ENCODE measurements around the gene SLC39A3. TPM values are rescaled to one million over a fixed set of nuclear protein-coding genes. Genes with fewer than 3 reads are reported as not detected.

Gene SLC39A3
- total and polyA plus RNA-seq, 7 donors, result 16.9 to 70.1 (median 26.8) TPM

DNA sequence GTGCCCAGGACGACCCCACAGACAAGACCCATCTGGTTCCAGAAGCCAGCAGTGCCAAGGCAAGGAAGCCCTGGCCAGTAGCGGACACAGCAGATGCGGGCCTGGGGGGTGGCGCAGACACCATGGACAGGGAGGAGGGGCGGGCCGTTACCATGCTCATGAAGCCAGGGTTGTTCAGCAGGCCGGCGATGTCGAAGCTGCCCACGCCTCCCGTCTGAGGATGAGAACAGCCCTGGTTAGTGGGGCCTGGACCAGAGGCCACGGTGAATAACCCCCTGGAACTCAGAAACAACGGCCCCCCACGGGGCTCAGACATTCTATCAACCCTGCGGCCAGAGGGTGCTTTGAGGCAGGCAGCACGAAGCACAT lies 21.5 kb upstream of the SLC39A3 start:
- H3K27ac ChIP-seq, result no peak overlapping the region
- H3K36me3 ChIP-seq (ENCODE audit: insufficient read depth in 1 of 2, low read depth in 1 of 2), result peaks cover 7 to 90% of the 10 kb centered on the region in 2 donors
- H3K27me3 ChIP-seq (ENCODE audit: insufficient read depth in 3 of 3, low read length in 2 of 3), result no peaks in the 10 kb centered on the region
- H3K4me3 ChIP-seq, result no peak overlapping the region
- ATAC-seq (no peak), DNase-seq (no peak)
- intact Hi-C loops (cut with DNase I), result no loop called here
- TF ChIP-seq, protein P1, sequence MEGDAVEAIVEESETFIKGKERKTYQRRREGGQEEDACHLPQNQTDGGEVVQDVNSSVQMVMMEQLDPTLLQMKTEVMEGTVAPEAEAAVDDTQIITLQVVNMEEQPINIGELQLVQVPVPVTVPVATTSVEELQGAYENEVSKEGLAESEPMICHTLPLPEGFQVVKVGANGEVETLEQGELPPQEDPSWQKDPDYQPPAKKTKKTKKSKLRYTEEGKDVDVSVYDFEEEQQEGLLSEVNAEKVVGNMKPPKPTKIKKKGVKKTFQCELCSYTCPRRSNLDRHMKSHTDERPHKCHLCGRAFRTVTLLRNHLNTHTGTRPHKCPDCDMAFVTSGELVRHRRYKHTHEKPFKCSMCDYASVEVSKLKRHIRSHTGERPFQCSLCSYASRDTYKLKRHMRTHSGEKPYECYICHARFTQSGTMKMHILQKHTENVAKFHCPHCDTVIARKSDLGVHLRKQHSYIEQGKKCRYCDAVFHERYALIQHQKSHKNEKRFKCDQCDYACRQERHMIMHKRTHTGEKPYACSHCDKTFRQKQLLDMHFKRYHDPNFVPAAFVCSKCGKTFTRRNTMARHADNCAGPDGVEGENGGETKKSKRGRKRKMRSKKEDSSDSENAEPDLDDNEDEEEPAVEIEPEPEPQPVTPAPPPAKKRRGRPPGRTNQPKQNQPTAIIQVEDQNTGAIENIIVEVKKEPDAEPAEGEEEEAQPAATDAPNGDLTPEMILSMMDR (IDR thresholded peaks at IDR 0.05), result no peak
- 86 to 93% (median 91%) methylated on average over 16 of the region's 16 CpGs for WGBS, 3 donors
- no peaks in the 10 kb centered on the region for H3K4me1 ChIP-seq
- no peaks in the 10 kb centered on the region for H3K9me3 ChIP-seq

DNA sequence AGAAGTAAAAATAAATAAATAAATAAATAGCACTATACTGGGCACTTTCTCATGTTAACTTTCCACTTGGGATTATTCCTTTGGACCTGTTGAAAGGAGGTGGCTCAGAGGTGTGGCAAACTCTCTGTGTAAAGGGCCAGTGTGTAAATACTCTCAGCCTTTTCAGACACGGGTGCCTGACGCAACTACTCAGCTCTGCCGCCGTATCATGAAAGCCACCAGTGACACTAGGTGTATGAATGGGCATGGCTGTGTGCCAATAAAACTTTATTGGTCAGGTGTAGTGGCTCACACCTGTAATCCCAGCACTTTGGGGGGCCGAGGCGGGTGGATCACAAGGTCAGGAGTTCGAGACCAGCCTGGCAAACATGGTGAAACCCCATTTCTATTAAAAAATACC lies 20.1 kb upstream of the SLC39A3 start:
- Histone ChIP-seq H3K4me3 (no peak overlapping the region), H3K27me3 (ENCODE audit: insufficient read depth in 3 of 3, low read length in 2 of 3) (no peaks in the 10 kb centered on the region), H3K36me3 (ENCODE audit: insufficient read depth in 1 of 2, low read depth in 1 of 2) (peaks cover 2 to 90% of the 10 kb centered on the region in 2 donors), H3K27ac (no peak overlapping the region), H3K4me1 (no peaks in the 10 kb centered on the region), H3K9me3 (no peaks in the 10 kb centered on the region)
- intact Hi-C loops (cut with DNase I), result no loop called here
- 93 to 96% (median 95%) methylated on average over 7 of the region's 7 CpGs for WGBS, 3 donors
- TF ChIP-seq, protein P1 (IDR thresholded peaks at IDR 0.05), result no peak
- no peak for DNase-seq
- ATAC-seq, result no peak

DNA sequence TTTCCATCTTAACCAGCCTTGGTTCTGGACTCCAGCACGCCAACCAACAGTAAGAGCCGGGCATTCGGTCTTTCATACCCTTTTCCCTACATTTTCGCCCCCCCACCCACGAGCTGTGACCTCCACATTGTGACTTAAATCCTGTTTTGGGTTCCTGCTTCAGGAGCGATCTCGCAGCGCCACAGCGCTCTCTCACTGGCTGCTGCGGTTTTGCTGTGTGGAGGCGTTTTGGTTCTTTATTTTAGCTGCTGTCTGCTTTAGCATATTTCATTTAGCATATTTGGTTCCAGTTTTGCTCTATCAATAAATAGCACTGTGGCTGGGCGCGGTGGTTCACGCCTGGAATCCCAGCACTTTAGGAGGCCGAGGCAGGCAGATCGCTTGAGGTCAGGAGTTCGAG lies 19.5 kb upstream of the SLC39A3 start:
- no peaks in the 10 kb centered on the region for H3K27me3 ChIP-seq (ENCODE audit: insufficient read depth in 3 of 3, low read length in 2 of 3)
- H3K9me3 ChIP-seq, result no peaks in the 10 kb centered on the region
- peaks cover 0 to 90% of the 10 kb centered on the region in 2 donors for H3K36me3 ChIP-seq (ENCODE audit: insufficient read depth in 1 of 2, low read depth in 1 of 2)
- intact Hi-C loops (cut with DNase I), result no loop called here
- H3K4me1 ChIP-seq, result no peaks in the 10 kb centered on the region
- no peak overlapping the region for H3K27ac ChIP-seq
- no peak for ATAC-seq
- H3K4me3 ChIP-seq, result no peak overlapping the region
- DNase-seq, result no peak
- 94 to 97% (median 96%) methylated on average over 17 of the region's 17 CpGs for WGBS, 3 donors
- TF ChIP-seq, protein P1 (IDR thresholded peaks at IDR 0.05), result no peak

DNA sequence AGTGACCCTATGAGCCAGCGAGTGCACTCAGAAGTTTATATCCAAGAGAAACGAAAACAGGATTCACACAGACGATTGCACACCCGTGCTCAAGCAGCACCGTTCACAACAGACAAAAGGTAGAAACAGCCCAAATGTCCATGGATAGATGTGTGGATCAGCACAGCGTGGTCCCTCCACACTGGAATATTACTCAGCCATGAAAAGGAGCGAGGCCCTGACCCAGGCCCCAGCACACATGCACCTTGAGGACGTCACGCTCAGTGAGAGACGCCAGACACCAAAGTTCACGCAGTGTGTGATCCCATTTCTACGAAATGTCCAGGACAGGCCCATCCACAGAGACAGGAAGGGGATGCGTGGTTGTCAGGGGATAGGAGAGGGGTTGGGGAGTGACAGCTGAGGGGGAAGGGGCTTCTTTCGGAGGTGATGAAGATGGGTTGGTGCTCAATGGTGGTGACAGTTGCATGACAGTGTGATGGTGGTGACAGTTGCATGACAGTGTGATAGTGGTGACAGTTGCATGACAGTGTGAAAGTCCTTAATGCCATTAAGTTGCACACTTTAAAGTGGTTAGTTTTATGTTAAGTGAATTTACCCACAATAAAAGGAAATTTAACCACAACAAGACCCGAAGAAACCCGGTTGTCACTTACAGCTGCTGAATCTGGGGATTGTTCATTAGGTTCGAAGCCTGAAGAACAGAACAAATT lies 18.9 kb upstream of the SLC39A3 start:
- Histone ChIP-seq H3K27ac (no peak overlapping the region), H3K27me3 (ENCODE audit: insufficient read depth in 3 of 3, low read length in 2 of 3) (no peaks in the 10 kb centered on the region), H3K4me3 (no peak overlapping the region), H3K4me1 (no peaks in the 10 kb centered on the region), H3K9me3 (no peaks in the 10 kb centered on the region), H3K36me3 (ENCODE audit: insufficient read depth in 1 of 2, low read depth in 1 of 2) (peaks cover 0 to 90% of the 10 kb centered on the region in 2 donors)
- intact Hi-C loops (cut with DNase I), result no loop called here
- DNase-seq (no peak), ATAC-seq (no peak)
- 91 to 92% (median 92%) methylated on average over 17 of the region's 17 CpGs for WGBS, 3 donors
- TF ChIP-seq, protein P1 (IDR thresholded peaks at IDR 0.05), result no peak
